Glomerular visceral epithelial cell (primary cell): ENCODE results near the gene YJEFN3.

Source experiments
- DNase-seq: peaks from one replicate; pipeline ENCODE4 v3.0.0-alpha.2; 2016; ENCODE audit errors: extremely low spot score

YJEFN3 gene

DNA sequence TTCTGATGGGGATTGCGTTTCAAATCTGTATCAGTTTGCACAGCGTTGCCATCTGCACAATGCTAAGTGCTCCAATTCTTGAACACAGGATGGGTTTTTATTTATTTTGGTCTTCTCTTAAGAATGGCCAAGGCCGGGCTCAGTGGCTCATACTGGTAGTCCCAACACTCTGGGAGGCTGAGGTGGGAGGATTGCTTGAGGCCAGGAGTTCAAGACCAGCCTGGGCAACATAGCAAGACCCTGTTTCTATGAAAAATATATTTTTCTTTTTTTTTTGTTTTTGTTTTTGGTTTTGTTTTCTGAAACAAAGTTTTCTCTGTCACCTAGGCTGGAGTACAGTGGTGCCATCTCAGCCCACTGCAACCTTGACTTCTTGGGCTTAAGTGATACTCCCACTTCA is 5.5 kb upstream of the YJEFN3 start:
- no peak for DNase-seq

GRCh38 chr19:19524053-19524452 is 4.7 kb upstream of the YJEFN3 start:
- no peak for DNase-seq

- DNase-seq, result no peak
Measured at GRCh38 chr19:19525611-19526380, 2.9 kb upstream of the YJEFN3 start.

GRCh38 chr19:19526581-19527370 is 1.9 kb upstream of the YJEFN3 start:
- no peak for DNase-seq

GRCh38 chr19:19527371-19527656 is 1.4 kb upstream of the YJEFN3 start:
- no peak for DNase-seq

DNA sequence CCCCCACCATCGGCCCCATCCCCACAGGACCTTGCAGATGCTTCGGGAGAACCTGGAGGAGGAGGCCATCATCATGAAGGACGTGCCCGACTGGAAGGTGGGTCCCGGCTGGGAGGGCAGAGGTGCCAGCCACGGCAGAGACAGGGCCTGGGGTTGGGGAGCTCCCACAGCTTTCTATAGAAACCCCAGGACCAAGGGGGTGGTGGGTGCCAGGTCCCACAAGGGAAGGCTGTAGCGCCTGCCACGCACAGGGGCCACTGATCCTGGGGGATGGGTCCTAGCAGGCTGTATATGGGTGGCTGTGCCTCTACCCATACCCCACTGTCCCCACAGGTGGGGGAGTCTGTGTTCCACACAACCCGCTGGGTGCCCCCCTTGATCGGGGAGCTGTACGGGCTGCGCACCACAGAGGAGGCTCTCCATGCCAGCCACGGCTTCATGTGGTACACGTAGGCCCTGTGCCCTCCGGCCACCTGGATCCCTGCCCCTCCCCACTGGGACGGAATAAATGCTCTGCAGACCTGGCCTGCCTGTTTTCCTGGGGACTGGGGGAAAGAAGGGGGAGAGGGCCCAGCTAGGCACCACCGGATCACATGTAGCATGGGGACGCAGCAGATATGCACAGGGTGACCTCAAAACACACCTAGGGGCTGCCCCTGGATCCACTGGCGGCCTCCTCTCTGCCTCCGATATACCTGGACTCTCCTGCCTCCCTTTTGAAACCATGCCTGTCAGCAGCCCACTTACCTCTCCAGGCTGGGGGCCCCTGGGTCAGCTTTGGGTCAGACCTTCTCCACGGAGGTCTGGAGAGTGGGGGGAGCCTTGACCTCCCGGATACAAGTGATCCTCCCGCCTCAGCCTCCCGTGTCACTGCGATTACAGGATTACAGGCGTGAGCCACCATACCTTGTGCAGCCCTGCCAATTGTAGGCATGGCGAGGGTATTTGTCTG is 761 bp upstream of the YJEFN3 start:
- DNase-seq, result no peak

DNA sequence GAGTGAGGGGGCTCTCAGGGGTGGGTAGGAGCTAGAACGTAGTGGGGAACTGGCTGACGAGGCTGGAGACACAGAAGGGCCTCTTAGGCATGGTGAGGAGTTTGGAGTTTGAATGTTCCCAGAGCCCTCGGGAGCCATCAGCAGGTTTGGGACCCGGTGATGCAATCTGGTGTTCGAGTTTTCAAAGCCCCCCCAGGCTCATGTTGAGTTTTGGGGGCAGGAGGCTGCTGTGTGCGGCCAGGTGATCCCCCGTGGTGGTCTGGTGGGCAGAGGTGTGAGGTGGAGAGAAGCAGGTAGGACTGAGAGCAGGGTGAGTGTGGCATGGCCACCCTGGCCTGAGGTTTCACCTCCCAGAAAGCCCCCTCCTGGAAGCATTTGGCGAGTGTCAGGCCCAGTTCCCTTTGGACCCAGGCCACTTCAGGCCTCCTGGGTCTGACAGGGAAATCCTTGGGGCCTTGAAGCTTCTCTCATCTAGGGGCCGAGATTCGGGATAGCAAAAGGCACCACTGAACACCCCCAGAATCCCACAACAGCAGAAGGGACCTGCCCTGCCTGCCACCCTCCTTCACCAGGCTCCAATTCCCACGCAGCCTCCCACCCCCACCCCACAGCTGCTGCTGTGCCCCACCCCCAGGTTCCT is 1.2 kb downstream of the YJEFN3 start:
- no peak for DNase-seq

DNA sequence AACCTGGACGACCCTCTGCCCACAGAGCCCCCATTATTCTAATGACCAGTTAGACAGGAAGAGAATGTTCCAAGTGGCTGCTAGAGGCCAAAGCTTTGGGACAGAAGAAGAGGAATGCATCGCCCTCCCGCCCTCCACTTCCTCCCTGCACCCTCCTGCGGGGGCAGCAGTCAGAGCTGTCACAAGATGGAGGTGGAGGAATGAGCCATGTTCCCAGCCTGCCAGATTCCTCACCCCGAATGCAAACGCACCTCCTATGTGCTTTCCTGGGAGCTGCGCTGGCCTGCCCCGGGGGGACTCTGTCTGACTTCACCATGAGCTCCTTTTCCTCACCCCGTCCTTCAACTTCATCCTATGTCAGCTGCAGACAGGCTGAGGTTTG is 1.7 kb downstream of the YJEFN3 start:
- no peak for DNase-seq

- no peak for DNase-seq
Measured at GRCh38 chr19:19530889-19531288, 2.2 kb downstream of the YJEFN3 start.

GRCh38 chr19:19531951-19532805 is 3.5 kb downstream of the YJEFN3 start:
- DNase-seq, result peak; percentile 58

DNA sequence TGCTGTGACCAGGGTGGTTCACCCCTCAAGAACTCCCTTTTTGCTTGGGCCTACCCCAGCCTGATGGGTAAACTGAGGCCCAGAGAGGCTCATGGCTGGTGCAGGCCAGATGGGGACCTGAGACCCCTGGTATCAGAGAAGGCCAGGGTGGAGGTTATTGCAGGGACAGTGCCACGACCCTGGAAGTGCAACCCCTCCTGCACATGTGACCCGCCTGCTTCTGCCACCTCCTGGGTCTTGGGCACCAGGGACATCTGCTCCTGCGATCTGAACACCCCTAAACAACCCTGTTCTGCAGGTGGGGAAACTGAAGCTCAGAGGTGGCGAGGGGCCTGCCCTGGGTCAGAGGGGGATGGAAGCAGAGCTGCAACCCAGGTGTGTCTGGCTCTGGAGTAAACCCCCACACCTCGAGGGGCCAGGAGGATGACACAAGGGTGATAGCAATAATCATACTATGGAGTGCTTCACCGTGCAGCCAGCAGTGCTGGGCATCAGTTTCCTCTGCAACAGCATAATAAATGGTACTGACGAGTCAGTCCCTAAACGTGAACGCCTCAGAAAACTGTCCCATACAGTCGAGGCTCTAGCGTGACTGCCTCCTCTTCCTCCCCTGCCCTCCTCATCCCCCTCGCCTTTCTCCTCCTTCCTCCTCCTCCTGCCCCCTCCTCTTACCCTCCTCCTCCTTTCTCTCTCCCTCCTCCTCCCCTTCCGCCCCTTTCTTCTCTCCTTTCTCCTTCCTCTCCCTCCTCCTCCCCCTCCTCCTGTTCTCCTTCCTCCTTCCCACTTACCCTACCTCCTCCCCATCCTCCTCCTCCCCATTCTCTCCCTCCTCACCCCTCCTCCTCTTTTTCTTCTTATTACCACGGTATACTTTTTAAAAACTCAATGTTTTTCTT is 4.3 kb downstream of the YJEFN3 start:
- DNase-seq, result no peak

- no peak for DNase-seq
Measured at GRCh38 chr19:19533841-19534240, 5.1 kb downstream of the YJEFN3 start.

- no peak for DNase-seq
Measured at GRCh38 chr19:19534556-19535265, 6.0 kb downstream of the YJEFN3 start.

- no peak for DNase-seq
Measured at GRCh38 chr19:19535311-19536191, 6.8 kb downstream of the YJEFN3 start.

GRCh38 chr19:19537075-19538048 is 8.7 kb downstream of the YJEFN3 start:
- no peak for DNase-seq

GRCh38 chr19:19538061-19538784 is 9.5 kb downstream of the YJEFN3 start, which contains the start of gene CILP2:
CILP2 (plus strand) TSS chr19:19538265; CDS start chr19:19538350, 85 bp downstream.
- DNase-seq, result peak; percentile 26
